Measurements from ENCODE around the gene CD59.

CD59 gene

GRCh38 chr11:33773987-33774735, 37.9 kb upstream of the CD59 start, which contains the start of gene FBXO3:
FBXO3 (minus strand) TSS chr11:33774520; CDS start chr11:33774497, 23 bp downstream.
- peak; percentile 68; the same call in 1 of the 2 replicates for TF ChIP-seq TAF1 (IDR thresholded peaks at IDR 0.05; ENCODE audit: borderline replicate concordance, insufficient read depth, low read length)
- no peak for TF ChIP-seq FOXP2 (optimal IDR thresholded peaks at IDR 0.05; ENCODE audit: borderline replicate concordance, extremely low read depth, extremely low read length, insufficient read depth)
- peak; percentile 79 for TF ChIP-seq POLR2AphosphoS5 (IDR thresholded peaks at IDR 0.05; ENCODE audit: low read depth, low read length)

DNA sequence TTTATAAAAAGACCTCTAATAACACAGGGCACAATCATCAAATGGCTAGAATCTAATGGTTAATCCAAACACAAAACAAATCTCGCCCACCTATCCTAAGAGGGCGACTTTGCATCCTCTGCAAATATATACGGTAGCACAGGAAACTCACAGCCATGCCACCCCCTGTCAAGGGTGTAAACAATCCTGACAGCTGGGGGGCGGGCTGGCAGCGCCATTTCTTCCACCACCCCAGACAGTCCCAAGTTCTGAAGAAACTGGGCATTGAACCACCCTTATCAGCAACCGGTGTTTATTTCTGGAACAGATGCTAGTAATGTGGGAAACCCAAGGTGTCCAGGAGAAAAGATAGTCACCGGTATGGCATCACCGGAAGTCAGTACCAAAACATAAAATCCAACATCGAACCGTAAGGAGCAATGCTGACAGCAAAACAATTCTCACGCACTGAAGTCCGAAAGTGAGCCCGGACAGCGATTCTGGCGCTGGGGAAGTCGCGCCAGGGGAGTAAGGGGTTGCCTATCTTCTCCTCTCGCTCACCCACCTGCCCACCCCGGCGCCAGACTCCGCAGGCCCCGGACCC, 37.3 kb upstream of the CD59 start:
- TF ChIP-seq, protein P1, sequence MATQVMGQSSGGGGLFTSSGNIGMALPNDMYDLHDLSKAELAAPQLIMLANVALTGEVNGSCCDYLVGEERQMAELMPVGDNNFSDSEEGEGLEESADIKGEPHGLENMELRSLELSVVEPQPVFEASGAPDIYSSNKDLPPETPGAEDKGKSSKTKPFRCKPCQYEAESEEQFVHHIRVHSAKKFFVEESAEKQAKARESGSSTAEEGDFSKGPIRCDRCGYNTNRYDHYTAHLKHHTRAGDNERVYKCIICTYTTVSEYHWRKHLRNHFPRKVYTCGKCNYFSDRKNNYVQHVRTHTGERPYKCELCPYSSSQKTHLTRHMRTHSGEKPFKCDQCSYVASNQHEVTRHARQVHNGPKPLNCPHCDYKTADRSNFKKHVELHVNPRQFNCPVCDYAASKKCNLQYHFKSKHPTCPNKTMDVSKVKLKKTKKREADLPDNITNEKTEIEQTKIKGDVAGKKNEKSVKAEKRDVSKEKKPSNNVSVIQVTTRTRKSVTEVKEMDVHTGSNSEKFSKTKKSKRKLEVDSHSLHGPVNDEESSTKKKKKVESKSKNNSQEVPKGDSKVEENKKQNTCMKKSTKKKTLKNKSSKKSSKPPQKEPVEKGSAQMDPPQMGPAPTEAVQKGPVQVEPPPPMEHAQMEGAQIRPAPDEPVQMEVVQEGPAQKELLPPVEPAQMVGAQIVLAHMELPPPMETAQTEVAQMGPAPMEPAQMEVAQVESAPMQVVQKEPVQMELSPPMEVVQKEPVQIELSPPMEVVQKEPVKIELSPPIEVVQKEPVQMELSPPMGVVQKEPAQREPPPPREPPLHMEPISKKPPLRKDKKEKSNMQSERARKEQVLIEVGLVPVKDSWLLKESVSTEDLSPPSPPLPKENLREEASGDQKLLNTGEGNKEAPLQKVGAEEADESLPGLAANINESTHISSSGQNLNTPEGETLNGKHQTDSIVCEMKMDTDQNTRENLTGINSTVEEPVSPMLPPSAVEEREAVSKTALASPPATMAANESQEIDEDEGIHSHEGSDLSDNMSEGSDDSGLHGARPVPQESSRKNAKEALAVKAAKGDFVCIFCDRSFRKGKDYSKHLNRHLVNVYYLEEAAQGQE (IDR thresholded peaks at IDR 0.05; ENCODE audit: insufficient read depth in 1 of 2, low read depth in 2 of 2, low read length in 2 of 2), result no peak
- TF ChIP-seq SIN3A (IDR thresholded peaks at IDR 0.05; ENCODE audit: borderline replicate concordance, insufficient read depth, low read length) (peak; percentile 65; the same call in 1 of the 2 replicates), TAF1 (IDR thresholded peaks at IDR 0.05; ENCODE audit: borderline replicate concordance, insufficient read depth, low read length) (no peak)

DNA sequence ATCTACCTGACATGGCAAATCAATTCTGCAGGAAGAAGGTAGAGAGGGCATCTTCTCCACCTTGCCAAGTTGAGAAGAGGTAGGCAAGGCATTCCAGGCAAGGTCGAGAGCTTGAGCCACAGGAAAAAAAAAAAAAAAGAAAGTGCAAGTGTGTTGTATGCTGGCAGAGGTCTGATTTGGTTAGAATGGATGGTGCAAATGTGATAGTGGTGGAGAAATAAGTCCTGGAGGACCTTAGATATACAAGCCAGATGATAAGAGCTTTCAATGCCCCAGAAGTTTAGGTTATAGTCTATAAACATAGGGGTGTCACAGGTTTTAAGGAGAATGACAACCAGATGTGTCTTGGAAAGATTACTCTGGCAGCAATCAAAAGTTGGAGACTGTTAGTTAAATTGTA, 36.6 kb upstream of the CD59 start:
- TF ChIP-seq FOXP2 (optimal IDR thresholded peaks at IDR 0.05; ENCODE audit: borderline replicate concordance, extremely low read depth, extremely low read length, insufficient read depth) (no peak), POLR2AphosphoS5 (IDR thresholded peaks at IDR 0.05; ENCODE audit: low read depth, low read length) (no peak)

DNA sequence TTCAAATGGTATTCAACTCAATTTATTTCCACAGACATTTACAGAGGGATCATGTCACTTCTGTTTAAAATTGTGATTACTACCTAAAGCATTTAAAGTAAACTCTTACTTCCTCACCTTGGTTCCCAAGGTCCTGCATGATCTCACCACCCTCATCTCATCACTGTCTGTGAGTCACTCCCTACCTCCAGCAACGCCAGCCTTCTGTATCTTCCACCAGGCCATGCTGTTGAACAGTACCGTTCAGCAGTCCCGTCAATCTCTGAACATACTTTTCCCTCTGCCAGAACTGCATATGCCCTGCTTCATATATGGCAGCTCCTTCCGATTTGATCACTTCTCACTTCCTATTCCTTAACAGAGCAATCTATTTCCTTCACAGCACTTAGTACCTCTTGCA, 36.1 kb upstream of the CD59 start:
- no peak for TF ChIP-seq FOXP2 (optimal IDR thresholded peaks at IDR 0.05; ENCODE audit: borderline replicate concordance, extremely low read depth, extremely low read length, insufficient read depth)

DNA sequence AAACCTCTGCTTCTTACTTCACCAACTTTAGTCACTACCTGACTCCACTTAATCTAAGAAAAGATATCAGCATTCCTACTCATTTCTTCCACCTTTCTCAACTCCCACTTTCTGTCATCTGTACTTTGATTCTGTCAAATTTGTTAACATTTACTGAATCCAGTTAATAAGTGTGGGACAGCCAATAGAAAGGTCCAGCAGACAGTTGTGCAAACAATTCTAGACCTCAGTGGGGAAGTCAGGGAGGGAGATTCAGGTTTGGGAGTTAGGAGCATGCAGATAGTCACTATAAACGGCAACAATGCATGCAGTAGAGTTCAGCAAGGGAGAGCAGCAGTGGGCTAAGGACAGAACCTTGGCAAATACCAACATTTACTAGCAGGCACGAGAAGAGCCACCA, 34.0 kb upstream of the CD59 start:
- TF ChIP-seq TAF1 (IDR thresholded peaks at IDR 0.05; ENCODE audit: borderline replicate concordance, insufficient read depth, low read length) (no peak), FOXP2 (optimal IDR thresholded peaks at IDR 0.05; ENCODE audit: borderline replicate concordance, extremely low read depth, extremely low read length, insufficient read depth) (no peak), SIN3A (IDR thresholded peaks at IDR 0.05; ENCODE audit: borderline replicate concordance, insufficient read depth, low read length) (no peak)
- TF ChIP-seq, protein P1 (IDR thresholded peaks at IDR 0.05; ENCODE audit: insufficient read depth in 1 of 2, low read depth in 2 of 2, low read length in 2 of 2), result no peak

DNA sequence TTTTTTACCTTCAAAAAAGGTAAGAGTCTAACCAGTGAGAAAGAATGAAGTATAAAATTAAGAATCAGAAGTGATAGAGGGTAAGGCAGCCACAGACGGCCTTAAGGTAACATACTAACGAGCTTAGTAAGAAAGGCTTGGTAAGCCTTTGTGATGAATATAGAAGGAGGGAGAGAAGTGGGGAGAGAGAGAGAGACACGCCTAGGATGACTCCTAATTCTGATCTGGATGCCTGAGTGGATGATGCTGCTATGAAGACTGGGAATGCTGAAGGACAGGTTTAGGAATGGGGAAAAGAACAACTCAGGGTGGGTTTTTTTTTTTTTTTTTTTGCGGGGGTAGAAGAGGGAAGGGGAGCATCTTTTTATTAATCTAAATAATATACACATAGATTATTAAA, 33.3 kb upstream of the CD59 start:
- TF ChIP-seq, protein P1 (IDR thresholded peaks at IDR 0.05; ENCODE audit: insufficient read depth in 1 of 2, low read depth in 2 of 2, low read length in 2 of 2), result no peak
- TF ChIP-seq SIN3A (IDR thresholded peaks at IDR 0.05; ENCODE audit: borderline replicate concordance, insufficient read depth, low read length), result no peak
- TF ChIP-seq FOXP2 (optimal IDR thresholded peaks at IDR 0.05; ENCODE audit: borderline replicate concordance, extremely low read depth, extremely low read length, insufficient read depth), result no peak

DNA sequence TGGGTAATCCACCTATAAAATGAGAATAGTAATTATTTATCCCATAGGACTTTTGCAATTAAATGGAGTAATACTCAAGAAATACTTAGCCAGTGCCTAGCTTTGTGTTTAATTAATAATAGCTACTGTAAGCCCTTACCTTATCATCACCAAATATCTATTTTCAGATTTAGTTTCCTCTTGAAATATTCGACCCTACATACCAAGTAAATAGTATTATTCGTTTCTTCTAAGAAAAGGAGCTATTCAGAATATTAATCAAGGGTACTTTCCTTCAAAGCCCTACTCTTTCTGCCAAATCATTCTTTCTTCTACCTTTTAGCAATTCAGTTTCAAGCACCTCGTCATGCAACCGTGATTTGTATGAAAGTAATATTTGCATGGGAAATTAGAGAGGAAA, 31.4 kb upstream of the CD59 start:
- TF ChIP-seq POLR2AphosphoS5 (IDR thresholded peaks at IDR 0.05; ENCODE audit: low read depth, low read length) (no peak), TAF1 (IDR thresholded peaks at IDR 0.05; ENCODE audit: borderline replicate concordance, insufficient read depth, low read length) (no peak), FOXP2 (optimal IDR thresholded peaks at IDR 0.05; ENCODE audit: borderline replicate concordance, extremely low read depth, extremely low read length, insufficient read depth) (no peak), SIN3A (IDR thresholded peaks at IDR 0.05; ENCODE audit: borderline replicate concordance, insufficient read depth, low read length) (no peak)
- TF ChIP-seq, protein P1 (IDR thresholded peaks at IDR 0.05; ENCODE audit: insufficient read depth in 1 of 2, low read depth in 2 of 2, low read length in 2 of 2), result no peak
